ENCODE results near the gene AGO4.
"Not testable (repeated sequence)": the region's sequence is repeated elsewhere in the genome, so short reads cannot be mapped to it uniquely, and the experiment has no call there.

AGO4 gene

DNA sequence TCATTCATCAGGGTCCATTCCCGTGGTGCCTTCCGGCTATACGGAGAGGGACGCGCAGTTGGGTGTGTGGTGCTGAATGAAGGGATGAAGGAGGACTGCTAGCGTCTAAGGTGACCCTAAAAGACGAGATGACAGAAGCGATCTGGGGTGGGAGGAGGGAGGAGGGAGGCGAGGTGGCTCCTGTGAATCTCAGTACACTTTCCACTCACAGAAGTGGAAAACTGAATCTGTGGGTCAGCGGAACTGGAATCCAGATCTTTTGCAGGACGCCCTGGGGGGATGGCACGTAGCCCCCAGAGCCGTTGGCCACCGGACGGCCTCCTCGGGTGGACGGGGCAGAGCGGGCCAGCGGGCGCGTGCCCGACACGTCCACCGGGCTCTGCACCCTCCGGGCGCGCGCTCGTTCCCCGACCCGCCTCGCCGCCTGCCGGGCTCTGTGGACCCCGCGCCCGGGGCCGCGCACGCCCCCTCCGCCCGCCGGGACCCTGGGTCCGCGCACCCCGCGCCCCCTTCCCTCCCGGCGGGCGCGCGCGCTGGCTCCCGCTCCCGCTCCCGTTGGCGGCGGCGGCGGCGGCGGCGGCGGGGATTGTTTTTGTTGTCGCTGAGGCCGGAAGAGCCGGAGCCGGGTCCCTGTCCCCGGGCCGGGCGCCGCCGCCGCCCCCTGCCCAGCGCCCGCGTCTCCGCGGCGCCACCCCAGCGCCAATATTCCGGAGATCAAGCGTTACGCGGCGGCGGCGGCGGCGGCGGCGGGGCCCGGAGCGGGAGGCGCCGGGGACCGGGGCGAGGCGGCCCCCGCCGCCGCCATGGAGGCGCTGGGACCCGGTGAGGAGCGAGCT, at the start of gene AGO4:
Gene AGO4 (plus strand): TSS at position 403 of the 836 bp plus-strand sequence. CDS start 401 bp downstream, at position 804.
- peak; percentile 28 for DNase-seq

DNA sequence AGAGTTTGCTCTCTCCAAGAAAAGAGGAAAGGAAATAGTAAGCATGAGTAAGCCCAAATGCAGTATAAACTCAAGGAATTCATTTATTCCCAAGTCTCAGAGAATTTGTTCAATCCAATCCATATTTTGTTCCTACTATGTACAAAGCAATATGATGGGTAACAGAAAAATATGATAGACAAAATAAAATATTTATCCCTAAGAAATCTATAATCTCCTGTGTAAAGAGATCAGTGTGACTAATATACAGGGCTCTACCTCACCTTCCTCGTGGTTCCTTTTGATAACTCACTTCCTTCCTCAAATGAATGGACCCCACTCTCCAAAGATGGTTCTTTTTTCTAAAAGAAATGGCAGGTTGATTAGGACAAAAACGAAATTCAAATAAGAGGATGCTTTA, 45.7 kb upstream of the AGO4 start:
- no peak for DNase-seq

DNA sequence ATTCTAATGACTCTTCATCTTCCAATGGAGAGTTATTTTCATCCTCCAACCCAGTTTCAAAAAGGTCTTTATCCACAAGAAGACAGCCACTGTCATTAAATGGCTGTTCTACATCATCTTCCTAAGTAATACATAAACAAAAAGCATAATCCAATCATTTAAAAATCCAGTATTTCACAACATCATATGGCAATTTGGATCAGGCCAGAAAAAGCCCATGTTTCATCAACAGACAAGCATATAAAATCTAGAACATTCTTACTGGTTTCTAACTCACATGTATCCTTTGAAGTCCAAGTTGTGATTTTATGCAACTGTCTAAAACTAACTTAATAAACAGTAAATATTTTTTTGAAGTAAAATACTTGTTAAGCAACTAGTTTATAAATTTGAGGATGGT, 44.6 kb upstream of the AGO4 start:
- no peak for DNase-seq

GRCh38 chr1:35764283-35764682, 43.5 kb upstream of the AGO4 start:
- DNase-seq: no peak

- DNase-seq: no peak
Measured at GRCh38 chr1:35768350-35769187, 39.2 kb upstream of the AGO4 start.

- peak; percentile 80 for DNase-seq
Measured at GRCh38 chr1:35769188-35769758, 38.5 kb upstream of the AGO4 start.

- DNase-seq: no peak
Measured at GRCh38 chr1:35773711-35774110, 34.1 kb upstream of the AGO4 start.

DNA sequence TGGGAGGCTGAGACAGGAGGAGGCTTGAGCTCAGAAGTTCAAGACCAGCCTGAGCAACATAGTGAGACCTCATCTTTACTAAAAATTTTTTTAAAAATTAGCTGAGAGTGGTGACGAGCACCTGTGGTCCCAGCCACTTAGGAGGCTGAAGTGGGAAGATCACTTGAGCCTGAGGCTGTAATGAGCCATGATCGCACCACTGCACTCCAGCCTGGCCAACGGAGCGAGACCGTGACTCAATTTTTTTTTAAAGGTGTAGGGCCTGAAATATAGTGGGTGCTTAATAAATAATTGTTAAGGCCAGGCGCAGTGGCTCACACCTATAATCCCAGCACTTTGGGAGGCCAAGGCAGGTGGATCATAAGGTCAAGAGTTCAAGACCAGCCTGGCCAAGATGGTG, 31.6 kb upstream of the AGO4 start:
- not testable (repeated sequence) for DNase-seq

DNA sequence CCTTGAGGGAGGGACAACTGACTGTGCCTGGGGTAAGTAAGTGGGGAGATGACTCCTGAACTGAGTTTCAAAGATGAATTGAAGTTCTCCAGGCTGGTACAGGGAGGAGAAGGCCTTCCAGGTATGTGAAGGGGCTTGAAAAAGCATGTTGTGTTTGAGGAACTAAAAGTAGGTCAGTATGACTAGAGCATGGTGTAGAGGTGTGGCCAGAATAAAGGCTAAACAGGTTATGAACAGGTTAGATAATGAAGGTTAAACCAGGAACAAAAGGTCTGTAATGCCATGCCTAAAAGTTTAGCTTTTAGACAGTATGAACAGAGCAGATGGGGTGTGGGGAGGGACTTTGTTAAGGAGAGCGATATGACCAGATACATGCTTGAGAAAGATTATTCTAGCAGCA, 30.7 kb upstream of the AGO4 start:
- no peak for DNase-seq

DNA sequence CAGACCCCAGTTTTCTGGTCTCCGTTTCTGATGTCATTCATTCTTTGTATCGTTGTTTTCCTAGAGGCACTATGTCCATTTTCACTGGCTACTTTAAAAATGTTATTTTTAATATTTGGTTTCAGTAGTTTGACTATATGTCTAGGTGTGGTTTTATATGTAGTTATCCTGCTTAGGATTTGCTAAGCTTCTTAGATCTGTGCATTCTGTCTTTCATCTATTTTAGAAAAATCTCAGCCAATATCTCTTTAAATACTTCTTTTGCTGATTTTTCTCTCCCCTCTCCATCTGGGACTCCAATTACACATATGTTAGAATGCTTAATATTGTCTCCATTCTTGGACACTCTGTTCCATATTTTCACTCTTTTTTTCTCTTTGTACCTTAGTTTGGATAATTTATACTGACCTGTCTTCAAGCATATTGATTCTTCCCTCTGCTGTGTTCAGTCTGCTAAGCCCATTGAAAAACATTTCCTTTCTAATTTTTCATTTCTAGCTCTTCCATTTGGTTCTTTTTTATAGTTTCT, 24.7 kb upstream of the AGO4 start:
- no peak for DNase-seq

DNA sequence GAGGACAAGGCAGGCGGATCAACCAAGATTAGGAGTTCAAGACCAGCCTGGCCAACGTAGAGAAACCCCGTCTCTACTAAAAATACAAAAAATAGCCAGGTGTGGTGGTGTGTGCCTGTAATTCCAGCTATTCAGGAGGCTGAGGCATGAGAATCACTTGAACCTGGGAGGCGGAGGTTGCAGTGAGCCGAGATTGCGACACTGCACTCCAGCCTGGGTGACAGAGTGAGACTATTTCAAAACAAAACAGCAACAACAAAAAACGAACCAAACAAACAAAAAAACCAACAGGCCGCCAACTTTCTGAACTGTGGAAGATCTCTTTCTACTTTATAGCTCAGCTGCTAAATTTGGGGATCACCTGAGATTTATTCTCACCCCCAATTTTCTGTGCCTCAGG, 23.5 kb upstream of the AGO4 start:
- DNase-seq: not testable (repeated sequence)

- no peak for DNase-seq
Measured at GRCh38 chr1:35788139-35788538, 19.7 kb upstream of the AGO4 start.

DNA sequence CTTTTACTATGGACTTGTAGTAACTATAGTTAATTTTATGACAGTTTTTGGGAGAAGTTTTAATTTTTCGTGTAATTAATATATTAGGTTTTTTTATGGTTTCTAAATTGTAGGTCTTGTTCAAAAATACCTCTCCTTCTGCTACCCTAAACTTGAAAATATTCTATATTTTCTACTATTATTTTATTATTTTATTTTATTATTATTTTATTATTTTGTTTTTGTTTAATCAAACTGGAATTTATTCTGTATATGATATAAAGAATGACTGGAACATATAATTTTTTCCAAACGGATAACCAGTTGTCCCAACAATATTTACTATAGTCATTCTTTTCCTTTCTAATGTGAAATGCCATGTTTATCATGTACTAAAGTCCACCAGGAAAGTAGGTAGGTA, 17.1 kb upstream of the AGO4 start:
- no peak for DNase-seq

DNA sequence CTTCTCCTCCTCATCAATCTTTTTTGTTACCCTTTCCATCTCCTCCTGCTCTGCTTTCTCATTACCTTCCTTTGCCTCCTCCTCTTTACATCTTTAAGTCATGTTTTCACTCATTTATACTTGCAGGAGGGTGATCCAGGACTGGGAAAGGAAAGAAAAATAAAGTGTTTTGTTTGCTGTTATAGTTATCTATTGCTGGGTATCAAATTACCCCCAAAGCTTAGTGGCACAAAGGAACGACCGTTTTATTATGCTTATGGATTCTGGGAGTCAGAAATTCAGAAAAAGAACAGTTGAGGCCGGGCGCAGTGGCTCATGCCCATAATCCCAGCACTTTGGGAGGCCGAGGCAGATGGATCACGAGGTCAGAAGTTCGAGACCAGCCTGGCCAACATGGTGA, 12.5 kb upstream of the AGO4 start:
- no peak for DNase-seq

- no peak for DNase-seq
Measured at GRCh38 chr1:35797380-35797779, 10.4 kb upstream of the AGO4 start.

GRCh38 chr1:35798019-35798418, 9.8 kb upstream of the AGO4 start:
- DNase-seq: not testable (repeated sequence)

- not testable (repeated sequence) for DNase-seq
Measured at GRCh38 chr1:35800167-35800887, 7.5 kb upstream of the AGO4 start.

DNA sequence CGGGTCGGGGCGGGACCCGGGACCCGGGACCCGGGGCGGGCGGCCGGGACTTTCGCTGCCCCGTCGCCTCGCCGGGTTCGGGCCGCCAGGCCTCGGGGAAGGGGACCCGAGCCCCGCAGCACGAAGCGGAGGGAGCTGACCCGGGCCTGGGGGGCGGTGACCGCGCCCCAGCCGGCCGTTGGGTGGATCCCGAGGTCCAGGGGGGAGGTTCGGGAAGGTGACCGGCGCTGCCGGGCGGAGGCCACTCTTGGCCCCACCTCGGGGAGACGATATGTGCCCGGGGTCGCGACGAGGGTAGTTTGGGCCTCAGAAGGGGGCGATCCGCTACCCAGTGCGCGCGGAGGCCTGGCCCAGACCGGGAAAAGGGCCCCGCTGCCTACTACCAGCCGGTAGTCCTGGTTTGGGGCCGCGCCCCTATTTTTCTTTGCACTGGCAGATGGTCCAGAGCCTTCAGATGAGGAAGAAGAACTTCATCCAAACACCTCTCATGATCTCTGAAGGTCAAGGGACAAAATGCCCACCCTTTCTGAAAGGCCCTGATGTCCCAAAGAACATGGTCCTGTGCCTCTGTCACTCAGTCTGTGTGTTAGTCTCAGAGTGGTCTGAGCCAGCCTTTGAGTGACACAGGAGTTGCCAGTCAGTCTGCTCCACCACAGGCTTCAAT, 766 bp downstream of the AGO4 start:
- peak; percentile 11 for DNase-seq

- no peak for DNase-seq
Measured at GRCh38 chr1:35809114-35810095, 1.6 kb downstream of the AGO4 start.

- no peak for DNase-seq
Measured at GRCh38 chr1:35810096-35810881, 2.5 kb downstream of the AGO4 start.

Measured in activated gamma-delta T cell treated with Interleukin-2 at 50 U/mL for 16 hours (primary cell).